IPS-NIHi7 (cell line): ENCODE measurements around the gene PRKAG3.

Experiments
- DNase-seq: peaks from one replicate; pipeline ENCODE4 v3.0.0; 2012; ENCODE audit warnings: mixed read lengths; ENCODE audit errors: extremely low spot score

Gene PRKAG3

DNA sequence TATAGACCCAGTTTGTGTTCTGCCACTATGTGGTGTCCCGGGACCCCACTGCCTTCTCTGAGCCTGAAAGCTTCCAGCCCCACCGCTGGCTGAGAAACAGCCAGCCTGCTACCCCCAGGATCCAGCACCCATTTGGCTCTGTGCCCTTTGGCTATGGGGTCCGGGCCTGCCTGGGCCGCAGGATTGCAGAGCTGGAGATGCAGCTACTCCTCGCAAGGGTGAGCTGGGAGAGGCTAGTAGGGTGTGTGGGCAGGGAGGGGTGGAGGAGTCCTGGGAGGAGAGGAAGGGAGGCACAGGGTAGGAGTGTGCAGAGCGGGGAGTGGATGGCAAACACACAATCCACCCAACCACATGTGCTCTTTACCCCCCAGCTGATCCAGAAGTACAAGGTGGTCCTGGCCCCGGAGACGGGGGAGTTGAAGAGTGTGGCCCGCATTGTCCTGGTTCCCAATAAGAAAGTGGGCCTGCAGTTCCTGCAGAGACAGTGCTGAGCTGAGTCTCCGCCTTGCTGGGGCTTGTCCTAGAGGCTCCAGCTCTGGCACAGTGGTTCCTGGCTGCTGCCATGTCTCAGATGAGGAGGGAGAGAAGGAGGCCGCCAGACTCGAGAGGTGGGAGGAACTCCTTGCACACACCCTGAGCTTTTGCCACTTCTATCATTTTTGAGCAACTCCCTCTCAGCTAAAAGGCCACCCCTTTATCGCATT lies 16.9 kb downstream of the PRKAG3 start:
- no peak for DNase-seq

DNA sequence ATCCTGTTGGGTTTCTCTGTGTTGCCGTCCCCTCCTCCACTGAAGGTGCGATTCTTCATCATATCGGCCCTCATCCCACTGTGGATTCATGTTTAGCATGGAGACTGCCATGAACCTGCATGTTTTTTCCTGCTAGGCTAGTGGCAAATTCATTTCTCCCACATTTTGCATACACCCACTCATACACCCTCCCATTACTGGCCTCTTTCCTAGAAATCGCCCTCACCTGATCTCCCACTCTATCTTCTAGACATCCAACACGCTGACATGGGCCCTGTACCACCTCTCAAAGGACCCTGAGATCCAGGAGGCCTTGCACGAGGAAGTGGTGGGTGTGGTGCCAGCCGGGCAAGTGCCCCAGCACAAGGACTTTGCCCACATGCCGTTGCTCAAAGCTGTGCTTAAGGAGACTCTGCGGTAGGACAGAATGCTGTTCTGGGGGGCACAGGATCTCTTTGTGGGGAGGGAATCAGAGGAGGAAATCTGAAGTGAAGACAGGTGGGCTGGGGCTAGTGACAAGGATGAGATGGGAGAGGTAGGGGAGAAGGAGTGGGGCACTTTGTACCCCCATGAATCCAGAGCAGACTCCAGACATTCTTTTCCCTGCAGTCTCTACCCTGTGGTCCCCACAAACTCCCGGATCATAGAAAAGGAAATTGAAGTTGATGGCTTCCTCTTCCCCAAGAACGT lies 17.7 kb downstream of the PRKAG3 start:
- DNase-seq = no peak

DNA sequence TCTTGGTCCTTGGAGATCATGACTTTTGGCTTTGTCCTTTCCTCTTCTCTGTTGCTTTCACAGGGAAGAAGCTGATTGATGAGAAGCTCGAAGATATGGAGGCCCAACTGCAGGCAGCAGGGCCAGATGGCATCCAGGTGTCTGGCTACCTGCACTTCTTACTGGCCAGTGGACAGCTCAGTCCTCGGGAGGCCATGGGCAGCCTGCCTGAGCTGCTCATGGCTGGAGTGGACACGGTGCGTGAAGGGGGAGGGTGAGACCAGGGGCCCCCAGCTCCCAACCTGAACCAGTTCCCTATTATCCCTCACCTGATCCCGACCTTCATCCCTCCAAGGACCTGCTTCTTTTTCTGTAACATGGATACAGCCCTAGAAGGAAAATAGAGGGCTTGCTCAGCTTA lies 18.7 kb downstream of the PRKAG3 start:
- peak; percentile 3 for DNase-seq

DNA sequence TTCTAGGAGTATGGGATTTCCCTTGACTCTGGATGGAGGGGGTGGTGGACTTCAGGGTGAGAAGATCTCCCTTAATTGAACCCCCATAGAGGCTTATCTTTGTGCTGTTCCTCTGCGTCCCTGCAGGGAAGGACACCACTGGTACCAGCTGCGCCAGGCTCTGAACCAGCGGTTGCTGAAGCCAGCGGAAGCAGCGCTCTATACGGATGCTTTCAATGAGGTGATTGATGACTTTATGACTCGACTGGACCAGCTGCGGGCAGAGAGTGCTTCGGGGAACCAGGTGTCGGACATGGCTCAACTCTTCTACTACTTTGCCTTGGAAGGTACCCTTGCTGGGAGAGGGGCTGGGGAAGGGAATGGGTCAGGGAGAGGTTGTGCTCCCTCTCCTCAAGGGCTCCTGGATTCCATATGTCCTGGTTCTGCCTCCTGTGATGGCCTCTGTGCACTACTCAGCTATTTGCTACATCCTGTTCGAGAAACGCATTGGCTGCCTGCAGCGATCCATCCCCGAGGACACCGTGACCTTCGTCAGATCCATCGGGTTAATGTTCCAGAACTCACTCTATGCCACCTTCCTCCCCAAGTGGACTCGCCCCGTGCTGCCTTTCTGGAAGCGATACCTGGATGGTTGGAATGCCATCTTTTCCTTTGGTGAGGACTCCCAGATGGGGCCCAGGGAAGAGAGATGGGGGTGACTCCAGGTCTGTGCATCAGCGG lies 19.3 kb downstream of the PRKAG3 start:
- no peak for DNase-seq

DNA sequence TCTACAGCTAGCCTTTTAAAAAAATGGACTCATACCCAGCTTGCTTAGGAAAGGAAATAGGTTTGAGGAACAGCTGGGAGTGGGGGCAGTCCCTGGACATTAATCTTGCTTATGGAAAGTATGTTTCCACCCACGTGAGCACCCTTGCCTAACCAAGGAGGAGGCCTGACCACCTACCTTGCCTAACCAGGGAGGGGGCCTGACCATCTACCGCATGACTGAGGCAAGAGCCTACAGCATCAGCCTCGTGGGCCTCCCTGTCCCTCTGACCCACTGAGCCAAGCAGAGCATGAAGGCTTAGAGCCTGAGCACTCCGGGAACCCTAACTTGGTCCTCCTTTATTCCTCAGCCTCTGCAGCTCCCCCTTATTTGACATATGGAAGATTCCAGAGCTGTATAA lies 20.2 kb downstream of the PRKAG3 start:
- DNase-seq = no peak

DNA sequence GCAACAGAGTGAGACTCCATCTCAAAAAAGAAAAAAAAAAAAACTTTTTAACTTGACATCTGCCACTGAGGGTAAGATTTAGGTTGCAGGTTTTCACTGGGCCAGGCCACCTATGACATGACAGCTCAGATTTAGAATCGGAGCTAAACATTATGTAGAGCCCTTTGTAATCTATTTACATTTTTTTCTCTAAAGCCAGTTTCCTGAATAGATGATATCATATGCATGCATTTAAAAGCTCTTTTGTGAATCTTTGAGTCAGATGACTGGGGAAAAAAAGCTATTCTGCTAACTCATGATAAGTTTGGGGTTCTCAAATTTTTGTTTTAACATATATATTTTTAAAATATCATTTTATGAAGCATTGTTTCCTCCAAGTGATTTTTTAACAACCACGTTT lies 21.3 kb downstream of the PRKAG3 start:
- DNase-seq = no peak

DNA sequence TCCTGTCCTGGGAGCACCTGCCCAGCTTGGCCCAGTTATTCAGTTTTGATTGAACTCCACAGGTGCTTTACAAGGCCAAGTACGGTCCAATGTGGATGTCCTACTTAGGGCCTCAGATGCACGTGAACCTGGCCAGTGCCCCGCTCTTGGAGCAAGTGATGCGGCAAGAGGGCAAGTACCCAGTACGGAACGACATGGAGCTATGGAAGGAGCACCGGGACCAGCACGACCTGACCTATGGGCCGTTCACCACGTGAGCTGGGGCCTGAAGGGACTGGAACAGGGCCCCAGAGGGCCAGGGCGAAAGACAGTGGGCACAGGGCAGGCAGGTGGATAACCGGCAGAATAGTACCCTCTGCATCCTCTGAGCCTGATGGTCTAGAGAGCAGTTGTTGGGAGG lies 22.1 kb downstream of the PRKAG3 start:
- no peak for DNase-seq

DNA sequence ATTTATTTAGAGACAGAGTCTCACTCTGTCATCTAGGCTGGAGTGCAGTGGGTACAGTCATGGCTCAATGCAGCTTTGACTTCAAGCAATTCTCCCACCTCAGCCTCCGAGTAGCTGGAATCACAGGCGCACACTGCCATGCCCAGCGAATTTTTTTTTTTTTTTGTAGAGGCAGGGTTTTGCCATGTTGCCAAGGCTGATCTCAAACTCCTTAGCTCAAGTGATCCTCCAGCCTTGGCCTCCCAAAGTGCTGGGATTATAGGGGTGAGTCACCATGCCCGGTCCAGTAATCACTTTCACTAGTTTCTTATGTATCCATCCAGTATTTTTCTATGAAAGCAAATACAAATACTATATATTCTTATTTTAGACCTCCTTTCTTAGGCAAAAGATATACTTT lies 24.0 kb downstream of the PRKAG3 start:
- DNase-seq = no peak

DNA sequence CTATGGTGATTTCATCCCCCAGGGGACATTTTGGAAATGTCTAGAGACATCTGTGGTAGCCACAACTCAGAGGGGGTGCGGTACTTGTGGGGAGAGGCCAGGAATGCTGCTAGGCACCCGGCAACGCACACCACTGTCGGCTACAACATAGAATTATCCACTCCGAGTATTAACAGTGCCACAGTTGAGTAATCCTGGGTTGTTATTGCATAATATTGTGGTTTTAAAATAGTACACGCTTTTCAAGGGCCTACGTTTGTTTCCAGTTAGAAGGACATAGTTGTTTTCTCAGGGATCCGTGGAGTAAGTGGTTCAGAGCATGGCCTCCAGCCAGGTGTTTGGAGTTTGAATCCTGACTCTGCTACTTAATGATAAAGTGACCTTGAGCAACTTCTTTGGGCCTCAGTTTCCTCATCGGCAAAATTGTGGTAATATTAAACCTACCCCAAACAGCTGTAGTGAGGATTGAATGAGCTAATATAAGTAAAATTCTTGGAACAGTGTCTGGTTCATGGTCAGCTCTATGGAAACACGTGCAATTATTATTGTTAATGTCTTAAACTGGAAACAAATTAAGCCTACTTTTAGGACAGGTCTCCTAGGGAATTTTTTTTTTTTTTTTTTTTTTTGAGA lies 25.1 kb downstream of the PRKAG3 start:
- no peak for DNase-seq

DNA sequence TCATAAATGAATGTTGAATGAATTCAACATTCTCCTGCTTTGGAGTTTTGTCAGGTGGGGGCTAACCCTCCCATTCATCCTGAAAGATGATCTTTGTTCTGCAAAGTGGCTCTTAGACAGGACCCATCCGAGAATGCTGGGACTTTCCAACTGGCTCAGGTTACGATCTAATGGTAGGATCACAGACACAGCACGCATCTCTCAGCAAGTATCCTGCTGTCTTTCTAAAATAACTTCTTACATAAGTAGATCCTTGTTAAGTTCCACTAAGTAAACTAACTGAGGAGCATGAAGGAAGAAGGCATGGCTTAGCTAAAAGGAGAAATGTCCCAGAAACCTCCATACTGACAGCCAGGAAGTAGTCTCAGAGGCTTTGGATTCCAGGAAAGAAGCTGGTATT lies 26.0 kb downstream of the PRKAG3 start:
- DNase-seq = no peak

DNA sequence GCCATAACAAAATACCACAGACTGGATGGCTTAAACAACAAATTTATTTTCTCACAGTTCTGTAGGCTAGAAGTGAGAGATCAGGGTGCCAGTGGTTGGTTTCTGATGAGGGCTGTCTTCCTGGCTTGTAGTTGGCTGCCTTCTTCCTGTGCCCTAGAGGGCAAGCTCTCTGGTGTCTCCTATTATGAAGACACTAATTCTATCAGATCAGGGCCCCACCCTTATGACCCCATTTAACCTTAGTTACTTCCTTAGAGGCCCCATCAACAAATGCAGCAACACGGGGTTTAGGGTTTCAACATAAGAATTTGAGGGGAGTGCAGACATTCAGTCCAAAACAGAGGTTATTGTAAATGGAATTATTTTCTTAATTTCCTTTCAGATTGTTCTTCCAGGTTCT lies 26.8 kb downstream of the PRKAG3 start:
- no peak for DNase-seq

DNA sequence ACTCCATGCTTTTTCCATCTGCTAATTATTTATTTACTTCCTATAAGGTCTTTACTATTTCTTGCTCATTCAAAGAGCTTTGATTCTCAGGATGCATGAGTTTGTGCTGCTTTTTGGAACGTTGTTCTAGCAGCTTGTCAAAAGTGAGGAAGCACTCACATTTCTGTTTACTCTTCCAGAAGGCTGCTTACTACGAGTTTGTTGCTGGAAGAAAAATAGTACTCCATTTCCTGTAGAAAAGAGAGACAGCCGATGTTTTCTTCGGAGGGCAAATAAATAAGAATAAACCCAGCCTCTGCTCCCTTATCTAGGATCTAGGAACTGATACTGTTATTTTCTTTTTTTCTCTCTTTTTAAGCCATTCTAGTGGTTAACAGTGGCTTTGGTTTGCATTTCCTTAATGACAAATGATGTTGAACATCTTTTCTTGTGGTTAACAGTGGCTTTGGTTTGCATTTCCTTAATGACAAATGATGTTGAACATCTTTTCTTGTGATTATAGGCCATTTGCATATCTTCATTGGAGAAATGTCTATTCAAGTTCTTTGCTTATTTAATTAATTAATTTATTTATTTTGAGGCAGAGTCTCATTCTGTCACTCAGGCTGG lies 29.1 kb downstream of the PRKAG3 start:
- no peak for DNase-seq

DNA sequence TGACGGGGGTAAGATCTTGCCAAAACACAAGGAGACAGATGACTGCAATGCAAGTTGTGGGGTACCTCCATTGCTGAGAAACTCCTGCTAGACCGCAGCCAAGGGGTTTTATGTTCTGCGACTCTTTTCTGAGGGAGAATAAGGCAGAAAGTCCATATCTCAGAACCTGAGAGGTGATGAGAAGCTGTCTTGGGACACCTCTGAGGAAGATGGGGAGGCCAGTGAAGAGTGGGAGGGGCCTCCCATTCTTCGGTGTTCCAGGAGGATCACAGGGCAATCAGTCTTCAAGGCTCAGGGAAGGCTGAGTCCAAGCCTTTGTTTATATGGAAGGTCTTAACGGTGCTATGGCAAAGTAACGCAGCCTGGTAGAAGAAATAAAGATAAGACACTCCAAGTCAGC lies 31.6 kb downstream of the PRKAG3 start:
- DNase-seq = peak; percentile 62

DNA sequence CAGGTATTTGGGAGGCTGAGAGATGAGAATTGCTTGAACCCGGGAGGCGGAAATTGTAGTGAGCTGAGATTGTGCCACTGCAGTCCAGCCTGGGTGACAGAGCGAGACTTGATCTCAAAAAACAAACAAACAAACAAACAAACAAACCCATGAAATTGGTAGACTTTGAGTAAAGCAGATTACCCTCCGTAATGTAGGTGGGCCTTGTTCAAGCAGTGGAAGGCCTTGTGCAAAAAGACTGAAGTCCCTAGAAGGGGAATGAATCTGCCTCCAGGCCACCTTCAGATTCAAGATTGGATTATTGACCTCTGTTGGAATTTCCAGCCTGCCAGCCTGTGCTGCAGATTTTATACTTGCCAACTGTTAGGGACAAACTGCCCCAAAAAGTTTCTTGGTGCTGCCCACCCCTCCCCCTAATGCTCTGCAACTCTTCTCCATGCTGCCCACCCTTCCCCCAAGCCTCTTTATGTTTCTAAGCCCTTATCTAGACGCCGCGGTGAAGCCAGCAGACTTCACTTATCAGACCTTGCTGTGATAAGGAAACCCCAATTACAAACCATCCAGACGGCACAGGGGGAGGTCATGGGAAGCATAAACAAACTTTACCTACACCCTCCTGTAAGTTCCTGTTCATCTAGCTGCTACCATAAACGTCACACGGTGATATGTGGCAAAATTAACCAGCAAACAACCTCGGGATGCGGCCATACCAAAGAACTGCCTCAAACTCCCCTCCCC lies 32.7 kb downstream of the PRKAG3 start:
- DNase-seq = no peak

DNA sequence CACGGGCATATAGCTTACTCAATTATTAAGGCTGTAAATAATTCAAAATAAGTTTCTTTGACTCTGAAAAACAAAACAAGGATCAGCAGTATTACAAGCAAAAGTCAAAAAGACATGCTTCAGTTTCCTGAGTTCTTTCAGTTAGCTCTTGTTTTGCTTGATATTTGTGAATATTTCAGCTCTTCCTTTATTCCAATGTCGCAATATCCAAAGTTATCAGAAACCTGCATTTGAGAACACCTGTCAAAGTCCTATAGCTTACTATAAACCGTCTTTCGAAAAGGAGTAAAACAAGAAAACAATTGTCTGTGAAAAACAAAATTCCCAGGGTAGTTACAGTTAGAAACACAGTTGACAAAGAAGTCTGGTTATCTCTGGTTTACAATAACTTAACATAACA lies 34.9 kb downstream of the PRKAG3 start:
- no peak for DNase-seq

DNA sequence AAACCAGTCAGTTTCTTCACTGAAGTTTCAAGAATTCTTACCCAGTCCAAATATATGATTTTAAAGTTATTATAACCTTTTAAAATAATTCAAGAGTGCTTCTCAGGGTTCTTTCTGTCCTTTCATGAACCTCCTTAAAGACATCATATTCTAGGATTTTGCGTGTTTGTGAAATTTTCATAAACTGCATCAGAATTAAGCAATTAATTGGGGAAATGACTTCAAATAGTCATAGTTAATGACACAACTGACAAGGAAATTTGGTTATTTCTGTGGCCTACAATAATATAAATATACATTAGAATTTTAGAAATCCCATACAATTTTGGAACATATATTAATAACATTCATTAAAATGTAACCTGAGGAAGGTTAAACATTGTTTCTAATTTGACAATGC lies 39.2 kb downstream of the PRKAG3 start:
- no peak for DNase-seq

DNA sequence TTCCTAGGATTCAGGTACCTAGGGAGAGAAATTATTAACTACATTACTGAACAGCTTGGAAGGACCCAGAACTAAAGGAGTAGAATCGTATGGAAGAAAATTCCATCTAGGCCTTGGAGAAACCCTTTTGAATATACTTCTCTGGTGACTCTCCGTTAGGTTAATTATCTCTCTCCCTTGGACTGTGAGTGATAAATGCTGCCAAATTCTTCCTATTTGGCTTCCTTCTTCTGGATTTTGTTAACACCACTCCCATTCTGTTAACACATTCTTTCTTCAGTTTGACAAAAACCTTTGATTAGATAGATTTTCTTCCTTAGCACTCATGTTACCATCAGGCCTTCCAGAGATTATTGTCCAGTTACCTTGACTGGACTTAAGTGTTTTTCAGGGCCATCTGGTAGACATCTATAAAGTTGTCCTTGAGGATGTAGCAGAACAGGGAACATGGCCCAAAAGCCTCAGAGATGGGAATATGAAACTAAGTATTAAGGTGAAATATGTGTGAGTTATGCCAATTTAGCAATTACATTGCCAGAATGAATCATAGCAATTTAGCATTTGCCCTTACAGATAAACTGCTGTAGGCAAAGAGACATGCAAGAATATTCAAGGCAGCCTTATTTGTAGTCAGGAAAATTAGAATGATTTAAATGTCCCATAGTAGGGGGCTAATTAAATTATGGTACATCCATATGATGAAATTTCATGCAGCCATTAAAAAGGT lies 42.9 kb downstream of the PRKAG3 start:
- DNase-seq = no peak

DNA sequence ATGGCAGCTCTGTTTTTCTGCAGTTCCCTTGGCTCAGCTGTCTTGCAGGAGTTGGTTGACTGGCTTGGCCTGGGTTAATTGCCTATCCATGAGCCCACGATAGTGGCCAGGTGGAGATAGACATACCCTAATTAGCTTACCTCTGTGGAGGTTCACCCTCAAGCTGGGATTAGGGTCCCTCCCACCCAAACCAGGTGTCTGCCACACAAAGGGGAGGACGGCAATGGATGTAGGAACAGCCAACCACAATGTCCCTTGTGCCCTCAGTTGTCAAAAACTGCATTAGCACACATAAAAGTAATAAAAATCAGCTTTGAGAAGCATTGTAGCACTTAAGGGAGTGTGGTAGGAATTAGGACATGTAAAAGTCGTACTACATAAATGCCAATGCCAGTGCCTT lies 45.5 kb downstream of the PRKAG3 start:
- DNase-seq = no peak

DNA sequence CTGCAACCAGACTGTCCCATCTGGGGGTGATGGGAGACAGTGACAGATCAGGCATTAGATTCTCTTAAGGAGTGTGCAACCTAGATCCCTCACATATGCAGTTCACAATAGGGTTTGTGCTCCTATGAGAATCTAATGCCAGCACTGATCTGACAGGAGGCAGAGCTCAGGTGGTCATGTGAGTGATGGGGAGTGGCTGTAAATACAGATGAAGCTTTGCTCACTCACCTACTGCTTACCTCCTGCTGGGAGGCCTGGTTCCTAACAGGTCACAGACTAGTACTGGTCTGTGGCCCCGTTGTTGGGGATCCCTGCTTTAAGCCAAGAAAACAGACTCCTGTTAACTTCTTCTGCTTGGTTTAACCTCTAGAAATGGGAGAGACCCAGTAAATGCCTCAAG lies 46.5 kb downstream of the PRKAG3 start:
- no peak for DNase-seq

DNA sequence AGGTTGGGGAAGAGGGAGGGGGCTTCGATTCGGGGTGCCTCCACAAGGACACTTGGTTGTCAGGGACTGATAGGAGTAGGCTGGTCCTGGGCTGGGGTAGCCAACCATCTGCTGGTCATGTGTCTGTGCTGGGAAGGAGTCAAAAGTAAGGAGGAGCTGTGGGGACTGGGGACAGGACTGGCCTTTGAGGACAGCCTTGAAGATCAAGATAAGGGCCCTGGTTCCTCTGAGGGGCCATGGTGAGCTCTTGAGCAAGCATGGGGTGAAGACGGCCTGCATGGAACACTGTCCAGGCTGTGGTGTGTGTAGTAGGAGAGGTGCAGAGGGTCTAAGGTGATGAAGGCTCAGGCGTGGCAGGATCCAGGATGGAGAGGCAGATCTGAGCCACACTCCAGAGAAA lies 47.9 kb downstream of the PRKAG3 start:
- no peak for DNase-seq

DNA sequence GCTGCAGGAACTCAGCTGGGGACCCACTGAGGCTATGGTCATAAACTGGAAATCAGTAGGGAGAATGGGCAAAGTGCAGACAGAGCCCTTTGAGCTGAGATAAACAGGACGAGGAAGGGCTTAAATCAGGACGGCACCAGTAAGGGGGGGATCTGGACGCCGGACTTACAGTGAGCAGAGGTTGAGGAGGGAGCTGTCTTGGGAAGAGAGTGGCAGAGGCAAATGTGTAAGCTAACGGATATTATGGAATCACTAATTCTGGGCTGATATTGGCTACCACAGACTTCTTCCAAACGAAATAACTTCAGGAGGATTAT lies 49.1 kb downstream of the PRKAG3 start:
- DNase-seq = peak; percentile 17
